PC-3 (cell line): ENCODE data around the gene ALG14. TPM values are rescaled to one million over a fixed set of nuclear protein-coding genes. Genes with fewer than 3 reads are reported as not detected.

Source experiments
- ATAC-seq: fragments of 200-7000 bp; cut with Tn5 transposase; 2 replicates; pipeline ENCODE4 v1.9.1; 2020; ENCODE audit warnings: mild to moderate bottlenecking, moderate library complexity
- BruUV-seq: library from RNA; stranded (reverse); fragments of 400-500 nt; replicated peaks from 2 replicates; lab custom pipeline; 2021; lab: Mats Ljungman, UMichigan
- CTCF ChIA-PET: fragments of 300-600 bp; sonication (Branson Sonifier 250); formaldehyde crosslinking; loops from one replicate; lab custom pipeline; 2022; ENCODE audit warnings: antibody characterized with exemption; lab: Charles Lee
- POLR2A ChIA-PET: fragments of 300-600 bp; sonication (Branson Sonifier 250); formaldehyde crosslinking; loops from one replicate; lab custom pipeline; 2022; ENCODE audit warnings: antibody characterized with exemption; ENCODE audit not compliant: unreplicated experiment; lab: Charles Lee
- DNase-seq: peaks from one replicate; pipeline ENCODE4 v3.0.0-alpha.2; 2015
- H2AFZ ChIP-seq: fragments of 300-600 bp; sonication (generic); 2 replicates; pipeline ENCODE4 v1.6.0; 2016; ENCODE audit warnings: antibody characterized with exemption, low read length
- H3F3A ChIP-seq: fragments of 300-600 bp; sonication (generic); one replicate; pipeline ENCODE4 v1.6.0; 2017; ENCODE audit warnings: antibody characterized with exemption, low read length, control low read depth, mild to moderate bottlenecking; ENCODE audit not compliant: unreplicated experiment
- H3K27ac ChIP-seq: fragments of 300-600 bp; sonication (generic); 2 replicates; pipeline ENCODE4 v1.5.1; 2016; ENCODE audit warnings: mild to moderate bottlenecking, low read length
- H3K27me3 ChIP-seq: fragments of 300-600 bp; sonication (generic); 2 replicates; pipeline ENCODE4 v1.6.1; 2016; ENCODE audit warnings: low read length, mixed read lengths
- H3K36me3 ChIP-seq: fragments of 300-600 bp; sonication (generic); 2 replicates; pipeline ENCODE4 v1.6.1; 2016; ENCODE audit warnings: low read depth, mixed run types, low read length, mixed read lengths
- H3K4me1 ChIP-seq: fragments of 300-600 bp; sonication (generic); 2 replicates; pipeline ENCODE4 v1.5.1; 2016; ENCODE audit warnings: low read length; ENCODE audit not compliant: insufficient read depth
- H3K4me2 ChIP-seq: fragments of 300-600 bp; sonication (generic); 2 replicates; pipeline ENCODE4 v1.6.0; 2016; ENCODE audit warnings: low read length
- H3K4me3 ChIP-seq: fragments of 300-600 bp; sonication (generic); 2 replicates; pipeline ENCODE4 v1.5.1; 2016; ENCODE audit warnings: mild to moderate bottlenecking, low read length, mixed read lengths
- H3K79me2 ChIP-seq: fragments of 300-600 bp; sonication (generic); 2 replicates; pipeline ENCODE4 v1.6.1; 2017; ENCODE audit warnings: low read length, mixed read lengths
- H3K9ac ChIP-seq: fragments of 300-600 bp; sonication (generic); 2 replicates; pipeline ENCODE4 v1.6.0; 2016; ENCODE audit warnings: mild to moderate bottlenecking, low read length
- H3K9me2 ChIP-seq: fragments of 300-600 bp; sonication (generic); replicated peaks from 2 replicates; pipeline ENCODE4 v1.6.1; 2016; ENCODE audit warnings: mixed run types, low read length, mixed read lengths
- H3K9me3 ChIP-seq: fragments of 300-600 bp; sonication (generic); 2 replicates; pipeline ENCODE4 v1.6.1; 2016; ENCODE audit warnings: low read length, mixed read lengths
- H4K20me1 ChIP-seq: fragments of 300-600 bp; sonication (generic); 2 replicates; pipeline ENCODE4 v1.6.1; 2016; ENCODE audit warnings: low read length, mixed read lengths
- EZH2 ChIP-seq: fragments of 300-600 bp; sonication (generic); IDR thresholded peaks from one replicate; pipeline ENCODE4 v1.6.1; 2017; ENCODE audit warnings: antibody characterized with exemption, mild to moderate bottlenecking, low read length; ENCODE audit not compliant: unreplicated experiment
- EZH2phosphoT487 ChIP-seq: fragments of 300-600 bp; sonication (generic); IDR thresholded peaks from 2 replicates; pipeline ENCODE4 v1.6.1; 2018; ENCODE audit warnings: mild to moderate bottlenecking, antibody characterized with exemption, low read length, borderline replicate concordance
- intact Hi-C: fragments of 100-400 bp; cut with micrococcal nuclease; formaldehyde crosslinking; loops from 2 replicates; pipeline ENCODE4 v1.9.0; 2023
- total RNA-seq: library from RNA; depleted of rRNA; stranded (reverse); fragments of >200 nt; gene quantifications from 2 replicates; pipeline ENCODE4 v1.2.3, GENCODE V29; 2014
- TF ChIP-seq, protein P1 (sequence below): fragments of 300-600 bp; sonication (generic); conservative IDR thresholded peaks from 2 replicates; pipeline ENCODE4 v1.5.1; 2017; ENCODE audit warnings: antibody characterized with exemption, low read depth, mild to moderate bottlenecking, low read length

Gene ALG14
- total RNA-seq, 1 experiment from 2014 or later, result 3.4 TPM

DNA sequence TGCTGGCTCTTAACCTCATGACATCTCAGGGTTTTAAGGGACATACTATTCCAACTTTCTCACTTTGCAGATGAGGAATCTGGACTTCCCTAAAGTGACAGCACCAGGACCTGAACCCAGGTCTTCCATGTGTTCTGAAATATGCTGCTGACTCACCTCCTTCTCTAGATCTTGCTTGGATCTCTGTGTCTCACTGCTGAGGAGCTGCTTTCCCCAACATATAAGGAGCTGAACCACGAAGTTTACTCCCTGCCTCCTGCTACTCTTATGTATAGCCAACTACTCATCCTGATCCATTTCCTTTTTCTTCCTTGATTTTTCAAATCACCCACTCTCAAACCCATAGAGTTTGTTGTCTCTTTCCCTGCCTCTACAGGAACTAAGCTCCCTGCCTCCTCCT is 38.2 kb downstream of the ALG14 start:
- Histone ChIP-seq H3K9me3 (no peaks in the 10 kb centered on the region), H3K36me3 (no peaks in the 10 kb centered on the region; the same call in 1 of the 2 replicates), H4K20me1 (no peaks in the 10 kb centered on the region), H3F3A (peaks cover 4% of the 10 kb centered on the region), H3K27me3 (no peaks in the 10 kb centered on the region), H3K27ac (no peak overlapping the region), H2AFZ (no peak overlapping the region), H3K4me1 (peaks cover 26% of the 10 kb centered on the region), H3K4me2 (no peak overlapping the region), H3K9ac (no peak overlapping the region), H3K9me2 (no peaks in the 10 kb centered on the region), H3K79me2 (no peaks in the 10 kb centered on the region), H3K4me3 (no peak overlapping the region)
- BruUV-seq, result no TSS peak
- ChIA-PET POLR2A (no interaction called here), CTCF (interaction anchor here (0.7 kb wide), 1 partner anchor 198 kb away, joined by 5 read pairs; no protein-coding TSS in a partner anchor)
- no peak for ATAC-seq
- no peak for DNase-seq
- TF ChIP-seq EZH2phosphoT487 (no peak), EZH2 (no peak)
- TF ChIP-seq, protein P1, sequence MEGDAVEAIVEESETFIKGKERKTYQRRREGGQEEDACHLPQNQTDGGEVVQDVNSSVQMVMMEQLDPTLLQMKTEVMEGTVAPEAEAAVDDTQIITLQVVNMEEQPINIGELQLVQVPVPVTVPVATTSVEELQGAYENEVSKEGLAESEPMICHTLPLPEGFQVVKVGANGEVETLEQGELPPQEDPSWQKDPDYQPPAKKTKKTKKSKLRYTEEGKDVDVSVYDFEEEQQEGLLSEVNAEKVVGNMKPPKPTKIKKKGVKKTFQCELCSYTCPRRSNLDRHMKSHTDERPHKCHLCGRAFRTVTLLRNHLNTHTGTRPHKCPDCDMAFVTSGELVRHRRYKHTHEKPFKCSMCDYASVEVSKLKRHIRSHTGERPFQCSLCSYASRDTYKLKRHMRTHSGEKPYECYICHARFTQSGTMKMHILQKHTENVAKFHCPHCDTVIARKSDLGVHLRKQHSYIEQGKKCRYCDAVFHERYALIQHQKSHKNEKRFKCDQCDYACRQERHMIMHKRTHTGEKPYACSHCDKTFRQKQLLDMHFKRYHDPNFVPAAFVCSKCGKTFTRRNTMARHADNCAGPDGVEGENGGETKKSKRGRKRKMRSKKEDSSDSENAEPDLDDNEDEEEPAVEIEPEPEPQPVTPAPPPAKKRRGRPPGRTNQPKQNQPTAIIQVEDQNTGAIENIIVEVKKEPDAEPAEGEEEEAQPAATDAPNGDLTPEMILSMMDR, result no peak
- intact Hi-C loops, result no loop called here

DNA sequence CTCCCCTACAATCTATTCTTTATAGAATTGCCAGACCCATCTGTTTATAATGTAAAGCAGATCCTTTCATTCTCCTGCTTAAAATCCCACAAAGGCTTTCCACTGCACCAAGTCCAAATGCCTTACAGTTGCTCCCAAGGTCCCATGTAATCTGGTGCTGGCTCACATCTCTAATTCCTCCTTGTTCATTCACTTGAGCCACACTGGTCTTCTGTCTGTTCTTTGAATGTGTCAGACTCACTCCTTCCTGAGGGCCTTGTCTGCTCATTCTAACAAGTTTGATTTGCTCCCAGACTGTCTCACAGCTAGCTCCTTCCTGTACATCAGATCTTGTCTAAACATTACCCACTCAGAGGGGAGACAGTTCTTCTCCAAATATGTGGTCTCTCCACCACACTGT is 38.9 kb downstream of the ALG14 start:
- DNase-seq (no peak), ATAC-seq (no peak)
- Histone ChIP-seq H3K4me1 (peaks cover 19% of the 10 kb centered on the region), H3F3A (no peaks in the 10 kb centered on the region), H3K4me3 (no peak overlapping the region), H3K27me3 (no peaks in the 10 kb centered on the region), H3K9ac (no peak overlapping the region), H4K20me1 (no peaks in the 10 kb centered on the region), H3K27ac (no peak overlapping the region), H3K36me3 (peaks cover 4% of the 10 kb centered on the region; the same call in 1 of the 2 replicates), H3K4me2 (no peak overlapping the region), H2AFZ (no peak overlapping the region), H3K9me3 (no peaks in the 10 kb centered on the region), H3K9me2 (no peaks in the 10 kb centered on the region), H3K79me2 (no peaks in the 10 kb centered on the region)
- ChIA-PET CTCF (interaction anchor here (0.7 kb wide), 1 partner anchor 199 kb away, joined by 5 read pairs; no protein-coding TSS in a partner anchor), POLR2A (no interaction called here)
- intact Hi-C loops, result no loop called here
- TF ChIP-seq EZH2phosphoT487, result no peak
- no peak for TF ChIP-seq EZH2
- TF ChIP-seq, protein P1, result no peak
- BruUV-seq, result no TSS peak

DNA sequence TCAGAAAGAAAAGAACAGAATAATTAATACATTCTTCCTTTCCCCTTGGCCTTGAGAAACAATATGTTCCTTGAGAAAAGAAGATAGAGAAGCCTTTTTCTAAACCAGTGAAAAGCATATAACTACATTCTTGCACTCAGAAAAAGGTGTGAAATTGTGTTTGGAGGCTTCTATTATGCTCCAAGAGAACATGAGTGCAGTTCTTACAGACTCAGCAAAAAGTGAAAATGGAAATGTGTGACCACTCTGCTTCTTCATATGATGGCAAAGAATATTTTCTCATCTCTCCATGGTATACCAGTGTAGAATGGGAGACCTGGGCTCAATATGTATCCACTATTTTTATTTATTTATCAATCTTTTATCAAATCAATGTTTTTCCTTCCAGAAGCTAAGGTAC is 43.2 kb downstream of the ALG14 start:
- Histone ChIP-seq H3K9ac (no peak overlapping the region), H2AFZ (no peak overlapping the region), H3K36me3 (peaks cover 17% of the 10 kb centered on the region), H3K9me2 (no peaks in the 10 kb centered on the region), H3K79me2 (no peaks in the 10 kb centered on the region), H3F3A (no peaks in the 10 kb centered on the region), H3K9me3 (no peaks in the 10 kb centered on the region), H3K27ac (no peak overlapping the region), H3K27me3 (no peaks in the 10 kb centered on the region), H3K4me3 (no peak overlapping the region), H3K4me2 (no peak overlapping the region), H3K4me1 (no peaks in the 10 kb centered on the region), H4K20me1 (no peaks in the 10 kb centered on the region)
- intact Hi-C loops, result no loop called here
- ChIA-PET CTCF (no interaction called here), POLR2A (no interaction called here)
- no peak for ATAC-seq
- DNase-seq, result no peak
- TF ChIP-seq EZH2phosphoT487, result no peak
- TF ChIP-seq, protein P1, result no peak
- no peak for TF ChIP-seq EZH2
- no TSS peak for BruUV-seq
